K562 (cell line): ENCODE results near the gene HAT1. TPM values are rescaled to one million over a fixed set of nuclear protein-coding genes. Genes with fewer than 3 reads are reported as not detected.
A peak's percentile ranks its signal among the peaks of the same experiment; 100 is the strongest.

Experiments
- ATAC-seq: fragments of 200-7000 bp; cut with Tn5 transposase; 3 replicates; pipeline ENCODE4 v1.9.1; 2020; ENCODE audit warnings: moderate library complexity
- BruUV-seq: library from RNA; stranded (reverse); fragments of 400-500 nt; replicated peaks from 2 replicates; lab custom pipeline; 2021; lab: Mats Ljungman, UMichigan
- CTCF ChIA-PET: fragments of 300-600 bp; formaldehyde crosslinking; extraction: SDS; loops from one replicate; lab custom pipeline; 2021; ENCODE audit warnings: low intra/inter-chr PET ratio; lab: Yijun Ruan, JAX
- POLR2A ChIA-PET: fragments of 300-600, 350-650 bp; sonication (Branson Sonifier 250); formaldehyde crosslinking; extraction: SDS; loops from one replicate; lab custom pipeline; 2021; ENCODE audit warnings: antibody characterized with exemption, inconsistent platforms; lab: Yijun Ruan, JAX
- DNase-seq, 4 experiments: peaks; one replicate each; pipeline versions ENCODE4 v3.0.0 to v3.0.0-alpha.2; 2011 to 2018; ENCODE audit warnings: low spot score in 3 of 4, mixed read lengths in 3 of 4; ENCODE audit errors: extremely low read depth in 1 of 4
- FAIRE-seq: peaks from 2 replicates; lab custom pipeline; 2011; peaks lifted over from hg19 to GRCh38; lab: Jason Lieb, UNC
- H2AFZ ChIP-seq: 2 replicates; pipeline ENCODE4 v1.6.0; 2011; ENCODE audit warnings: low read depth, low read length, control low read depth, inconsistent platforms
- H3K27ac ChIP-seq: fragments of 200-600 bp; 3 replicates; pipeline ENCODE4 v1.8.0; 2011; ENCODE audit warnings: low read depth, mild to moderate bottlenecking, control low read depth, inconsistent platforms, low read length, moderate library complexity, mixed read lengths; ENCODE audit errors: extremely low read depth
- H3K27me3 ChIP-seq, 2 experiments: fragments of 300-600 bp in 1 of 2; 2 replicates in 1 of 2; 3 replicates in 1 of 2; pipeline versions ENCODE4 v1.6.0 to v1.8.0; 2011; ENCODE audit warnings: inconsistent platforms in 2 of 2, low read length in 2 of 2, mild to moderate bottlenecking in 1 of 2, mixed read lengths in 1 of 2, moderate library complexity in 1 of 2; ENCODE audit not compliant: control insufficient read depth in 2 of 2, insufficient read depth in 2 of 2
- H3K36me3 ChIP-seq: fragments of 300-600 bp; 3 replicates; pipeline ENCODE4 v1.8.0; 2011; ENCODE audit warnings: mild to moderate bottlenecking, low read length, inconsistent platforms; ENCODE audit not compliant: control insufficient read depth, insufficient read depth
- H3K4me1 ChIP-seq, 2 experiments: fragments of 200-600 bp in 1 of 2; replicated peaks in 1 of 2; 2 replicates in 1 of 2; 3 replicates in 1 of 2; pipeline versions ENCODE4 v1.5.1 to v1.8.0; 2011; ENCODE audit warnings: inconsistent platforms in 2 of 2, low read length in 2 of 2, mild to moderate bottlenecking in 1 of 2, mixed read lengths in 1 of 2, moderate library complexity in 1 of 2; ENCODE audit not compliant: control insufficient read depth in 2 of 2, insufficient read depth in 2 of 2
- H3K4me2 ChIP-seq: 2 replicates; pipeline ENCODE4 v1.6.1; 2011; ENCODE audit warnings: low read length, control low read depth, inconsistent platforms, mixed read lengths; ENCODE audit not compliant: insufficient read depth
- H3K4me3 ChIP-seq: fragments of 200-600 bp; sonication (generic), shearing (Covaris generic); 2 replicates; pipeline ENCODE4 v1.5.1; 2016; ENCODE audit warnings: control low read depth, inconsistent platforms
- H3K79me2 ChIP-seq: fragments of 200-600 bp; 3 replicates; pipeline ENCODE4 v1.8.0; 2011; ENCODE audit warnings: low read length, inconsistent platforms; ENCODE audit not compliant: control insufficient read depth, insufficient read depth
- H3K9ac ChIP-seq, 2 experiments: 2 replicates each; pipeline versions ENCODE4 v1.6.0 to v1.6.1; 2011; ENCODE audit warnings: low read depth in 2 of 2, low read length in 2 of 2, control low read depth in 1 of 2, inconsistent platforms in 1 of 2, mild to moderate bottlenecking in 1 of 2, mixed read lengths in 1 of 2; ENCODE audit not compliant: insufficient read depth in 1 of 2
- H3K9me1 ChIP-seq: one replicate; pipeline ENCODE4 v1.6.0; 2011; ENCODE audit warnings: inconsistent platforms, mild to moderate bottlenecking, low read length, moderate library complexity; ENCODE audit not compliant: control insufficient read depth, insufficient read depth
- H3K9me3 ChIP-seq: replicated peaks from 2 replicates; pipeline ENCODE4 v1.5.1; 2011; ENCODE audit warnings: low read depth, low read length, inconsistent platforms; ENCODE audit not compliant: control insufficient read depth, insufficient read depth
- H4K20me1 ChIP-seq: replicated peaks from 2 replicates; pipeline ENCODE4 v1.6.1; 2011; ENCODE audit warnings: low read length, inconsistent platforms, mixed read lengths; ENCODE audit not compliant: control insufficient read depth, insufficient read depth
- CREB1 ChIP-seq, 2 experiments: sonication (generic) in 1 of 2; formaldehyde crosslinking in 1 of 2; IDR thresholded peaks; 2 replicates each; pipeline versions ENCODE4 v1.6.1 to v1.8.0; 2012 to 2022; ENCODE audit warnings: inconsistent platforms in 1 of 2, mild to moderate bottlenecking in 1 of 2, missing genetic modification reagents in 1 of 2, moderate library complexity in 1 of 2
- CTBP1 ChIP-seq: fragments of 450-650 bp; IDR thresholded peaks from 2 replicates; pipeline ENCODE4 v1.6.1; 2016; ENCODE audit warnings: borderline replicate concordance
- ERF ChIP-seq: fragments of 450-650 bp; formaldehyde crosslinking; IDR thresholded peaks from 2 replicates; pipeline ENCODE4 v1.4.0; 2020; ENCODE audit warnings: mild to moderate bottlenecking, mixed read lengths
- ETS2 ChIP-seq: IDR thresholded peaks from 2 replicates; pipeline ENCODE4 v1.6.1; 2016; ENCODE audit warnings: borderline replicate concordance, missing genetic modification characterization, mild to moderate bottlenecking, moderate library complexity, missing compliant biosample characterization; ENCODE audit not compliant: poor library complexity, severe bottlenecking
- GTF2A2 ChIP-seq: IDR thresholded peaks from 2 replicates; pipeline ENCODE4 v1.6.1; 2016; ENCODE audit warnings: mild to moderate bottlenecking, missing genetic modification characterization, missing compliant biosample characterization
- ILF3 ChIP-seq: fragments of 450-650 bp; IDR thresholded peaks from 2 replicates; pipeline ENCODE4 v1.6.1; 2018; ENCODE audit warnings: antibody characterized with exemption, mild to moderate bottlenecking, moderate library complexity, borderline replicate concordance
- MCM7 ChIP-seq, 2 experiments: fragments of 450-650 bp; IDR thresholded peaks; 2 replicates each; pipeline ENCODE4 v1.6.1; 2016 to 2018
- MED1 ChIP-seq: sonication (generic); formaldehyde crosslinking; IDR thresholded peaks from 2 replicates; pipeline ENCODE4 v1.8.1; 2023; ENCODE audit warnings: missing genetic modification reagents, borderline replicate concordance
- NFATC3 ChIP-seq: fragments of 450-650 bp; IDR thresholded peaks from 2 replicates; pipeline ENCODE4 v1.6.1; 2017; ENCODE audit warnings: mild to moderate bottlenecking
- OTX1 ChIP-seq: fragments of 450-650 bp; formaldehyde crosslinking; IDR thresholded peaks from 2 replicates; pipeline ENCODE4 v1.4.0; 2022; ENCODE audit warnings: mild to moderate bottlenecking
- PKNOX1 ChIP-seq: fragments of 450-650 bp; IDR thresholded peaks from 2 replicates; pipeline ENCODE4 v1.6.1; 2016
- TEAD4 ChIP-seq, 2 experiments: sonication (generic) in 1 of 2; formaldehyde crosslinking in 1 of 2; IDR thresholded peaks; 2 replicates each; pipeline versions ENCODE4 v1.6.1 to v1.8.0; 2012 to 2022; ENCODE audit warnings: borderline replicate concordance in 1 of 2, inconsistent platforms in 1 of 2, low read length in 1 of 2, mild to moderate bottlenecking in 1 of 2, missing genetic modification reagents in 1 of 2
- ZNF217 ChIP-seq: sonication (generic); formaldehyde crosslinking; IDR thresholded peaks from 2 replicates; pipeline ENCODE4 v1.8.0; 2022; ENCODE audit warnings: mild to moderate bottlenecking, missing genetic modification reagents
- ZNF436 ChIP-seq: fragments of 250-450, 450-650 bp; sonication (Bioruptor Pico); formaldehyde crosslinking; IDR thresholded peaks from 2 replicates; pipeline ENCODE4 v1.7.0; 2020; ENCODE audit warnings: mild to moderate bottlenecking
- ZNF707 ChIP-seq: fragments of 250-450 bp; sonication (Bioruptor Pico); conservative IDR thresholded peaks from 2 replicates; pipeline ENCODE4 v1.8.0; 2022; ENCODE audit warnings: inconsistent platforms, mild to moderate bottlenecking, moderate library complexity
- ZNF780A ChIP-seq: fragments of 250-450 bp; sonication (Bioruptor Pico); IDR thresholded peaks from 2 replicates; pipeline ENCODE4 v1.5.0; 2021; ENCODE audit warnings: mild to moderate bottlenecking
- ZNF79 ChIP-seq: fragments of 250-450 bp; sonication (Bioruptor Pico); IDR thresholded peaks from 2 replicates; pipeline ENCODE4 v1.4.0; 2020; ENCODE audit warnings: low read depth, mild to moderate bottlenecking, moderate library complexity
- ZSCAN32 ChIP-seq: fragments of 450-650 bp; formaldehyde crosslinking; IDR thresholded peaks from 2 replicates; pipeline ENCODE4 v1.4.0; 2020; ENCODE audit warnings: mild to moderate bottlenecking, moderate library complexity
- WGBS: fragments of 100-300 bp; shearing (Covaris generic); methylation state at CpG from one replicate; pipeline ENCODE4 v1.1.6; 2016; ENCODE audit warnings: low coverage, mixed read lengths; ENCODE audit not compliant: insufficient coverage; ENCODE audit errors: missing lambda C conversion rate; 5-methylcytosine and 5-hydroxymethylcytosine counted together
- in situ Hi-C: fragments of 300-500 bp; cut with MboI; formaldehyde crosslinking; loops from 4 replicates; pipeline ENCODE4 v1.15.0; 2018; ENCODE audit warnings: inconsistent platforms, mixed read lengths
- intact Hi-C: fragments of 100-400 bp; cut with micrococcal nuclease; formaldehyde crosslinking; loops from 2 replicates; pipeline ENCODE4 v1.14.2; 2022
- polyA plus RNA-seq, 8 experiments: library from polyadenylated mRNA; depleted of rRNA in 4 of 8; stranded (reverse) in 5 of 8; unstranded in 3 of 8; fragments of >200 nt; fragmentation: Nextera tagmentation in 2 of 8; fragmentation: Illumina TruSeq in 1 of 8; extraction: Ambion mirVana in 2 of 8; extraction: Trizol in 1 of 8; gene quantifications; 2 replicates each; pipeline versions ENCODE4 v1.2.1 to v1.2.3, GENCODE V29; 2011 to 2014; ENCODE audit warnings: inconsistent platforms in 1 of 8, missing spikeins in 1 of 8
- total RNA-seq, 7 experiments: library from RNA; depleted of rRNA in 6 of 7; stranded (reverse); fragments of >200 nt in 6 of 7; fragmentation: Illumina TruSeq in 2 of 7; extraction: Trizol in 2 of 7; gene quantifications; 2 replicates each; pipeline versions ENCODE4 v1.2.1 to v1.2.3, GENCODE V29; 2011 to 2021; ENCODE audit warnings: low replicate concordance in 1 of 7
- TF ChIP-seq, protein P1 (sequence below): sonication (generic); formaldehyde crosslinking; IDR thresholded peaks from 2 replicates; pipeline ENCODE4 v1.8.0; 2023; ENCODE audit warnings: mild to moderate bottlenecking, missing genetic modification reagents

HAT1 gene
- total and polyA plus RNA-seq, 9 of the 15 experiments (the other 6 are each of a cell fraction or from before 2014, with no cell fraction given): 125 to 384 (median 244) TPM

- POLR2A ChIA-PET: interaction anchor here (1.0 to 2.3 kb wide), 4 partner anchors 10 to 21 kb away, joined by 3 to 7 read pairs (median 5); no protein-coding TSS in a partner anchor
- 9% methylated on average over 5 of the region's 5 CpGs for WGBS
- H2AFZ ChIP-seq: peak overlapping the region; percentile 68
- H3K27ac ChIP-seq: peak overlapping the region; percentile 53
- no peaks in the 10 kb centered on the region for H3K79me2 ChIP-seq
- DNase-seq: peak in 1 of 4 experiments; percentile 54
- peak overlapping the region; percentile 23 to 39; a peak in 2 of 4 replicates for H3K9ac ChIP-seq
- peak; percentile 69 for ATAC-seq
- TSS peak; percentile 47 for BruUV-seq
- peaks cover 3 to 24% of the 10 kb centered on the region in 2 experiments; a peak in 3 of 5 replicates for H3K4me1 ChIP-seq
- no peaks in the 10 kb centered on the region for H3K36me3 ChIP-seq
- H4K20me1 ChIP-seq: no peaks in the 10 kb centered on the region
- H3K9me3 ChIP-seq: no peaks in the 10 kb centered on the region
- peak overlapping the region; percentile 53 for H3K4me2 ChIP-seq
- intact Hi-C loops: no loop called here
- no peak for FAIRE-seq
- H3K27me3 ChIP-seq: no peaks in the 10 kb centered on the region
- H3K4me3 ChIP-seq: no peak overlapping the region
- in situ Hi-C loops: no loop called here
- CTCF ChIA-PET: no interaction called here
- H3K9me1 ChIP-seq: no peaks in the 10 kb centered on the region
- TF ChIP-seq ZNF707 (CRISPR knock-in tag) (no peak), MED1 (CRISPR knock-in tag) (no peak), ZNF79 (CRISPR knock-in tag) (no peak), CREB1 (IDR thresholded peaks at IDR 0.05) (no peak), CREB1 (CRISPR knock-in tag; IDR thresholded peaks at IDR 0.05) (no peak), ZNF780A (CRISPR knock-in tag) (no peak), OTX1 (CRISPR knock-in tag) (no peak), ZSCAN32 (no peak), ERF (no peak), TEAD4 (IDR thresholded peaks at IDR 0.05; ENCODE audit: low read length) (0 out of 2 replicates have a peak, but pooled peaks have one; percentile 29), TEAD4 (CRISPR knock-in tag; IDR thresholded peaks at IDR 0.05; ENCODE audit: borderline replicate concordance) (no peak), ZNF217 (no peak), ZNF436 (CRISPR knock-in tag) (no peak), PKNOX1 (no peak), CTBP1 (0 out of 2 replicates have a peak, but pooled peaks have one; percentile 29), MCM7 (IDR thresholded peaks at IDR 0.05) (no peak), ILF3 (no peak), GTF2A2 (no peak), NFATC3 (no peak), ETS2 (tag) (no peak)
- TF ChIP-seq, protein P1, sequence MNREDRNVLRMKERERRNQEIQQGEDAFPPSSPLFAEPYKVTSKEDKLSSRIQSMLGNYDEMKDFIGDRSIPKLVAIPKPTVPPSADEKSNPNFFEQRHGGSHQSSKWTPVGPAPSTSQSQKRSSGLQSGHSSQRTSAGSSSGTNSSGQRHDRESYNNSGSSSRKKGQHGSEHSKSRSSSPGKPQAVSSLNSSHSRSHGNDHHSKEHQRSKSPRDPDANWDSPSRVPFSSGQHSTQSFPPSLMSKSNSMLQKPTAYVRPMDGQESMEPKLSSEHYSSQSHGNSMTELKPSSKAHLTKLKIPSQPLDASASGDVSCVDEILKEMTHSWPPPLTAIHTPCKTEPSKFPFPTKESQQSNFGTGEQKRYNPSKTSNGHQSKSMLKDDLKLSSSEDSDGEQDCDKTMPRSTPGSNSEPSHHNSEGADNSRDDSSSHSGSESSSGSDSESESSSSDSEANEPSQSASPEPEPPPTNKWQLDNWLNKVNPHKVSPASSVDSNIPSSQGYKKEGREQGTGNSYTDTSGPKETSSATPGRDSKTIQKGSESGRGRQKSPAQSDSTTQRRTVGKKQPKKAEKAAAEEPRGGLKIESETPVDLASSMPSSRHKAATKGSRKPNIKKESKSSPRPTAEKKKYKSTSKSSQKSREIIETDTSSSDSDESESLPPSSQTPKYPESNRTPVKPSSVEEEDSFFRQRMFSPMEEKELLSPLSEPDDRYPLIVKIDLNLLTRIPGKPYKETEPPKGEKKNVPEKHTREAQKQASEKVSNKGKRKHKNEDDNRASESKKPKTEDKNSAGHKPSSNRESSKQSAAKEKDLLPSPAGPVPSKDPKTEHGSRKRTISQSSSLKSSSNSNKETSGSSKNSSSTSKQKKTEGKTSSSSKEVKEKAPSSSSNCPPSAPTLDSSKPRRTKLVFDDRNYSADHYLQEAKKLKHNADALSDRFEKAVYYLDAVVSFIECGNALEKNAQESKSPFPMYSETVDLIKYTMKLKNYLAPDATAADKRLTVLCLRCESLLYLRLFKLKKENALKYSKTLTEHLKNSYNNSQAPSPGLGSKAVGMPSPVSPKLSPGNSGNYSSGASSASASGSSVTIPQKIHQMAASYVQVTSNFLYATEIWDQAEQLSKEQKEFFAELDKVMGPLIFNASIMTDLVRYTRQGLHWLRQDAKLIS (CRISPR knock-in tag): no peak
Measured at GRCh38 chr2:172021955-172022354, 99.7 kb downstream of the HAT1 start.
